ENCODE measurements around the gene RBM33. TPM values are rescaled to one million over a fixed set of nuclear protein-coding genes. Genes with fewer than 3 reads are reported as not detected.

RBM33 gene
- total and polyA plus RNA-seq, 4 experiments from 2014 or later = 17.2 to 167 (median 113) TPM

DNA sequence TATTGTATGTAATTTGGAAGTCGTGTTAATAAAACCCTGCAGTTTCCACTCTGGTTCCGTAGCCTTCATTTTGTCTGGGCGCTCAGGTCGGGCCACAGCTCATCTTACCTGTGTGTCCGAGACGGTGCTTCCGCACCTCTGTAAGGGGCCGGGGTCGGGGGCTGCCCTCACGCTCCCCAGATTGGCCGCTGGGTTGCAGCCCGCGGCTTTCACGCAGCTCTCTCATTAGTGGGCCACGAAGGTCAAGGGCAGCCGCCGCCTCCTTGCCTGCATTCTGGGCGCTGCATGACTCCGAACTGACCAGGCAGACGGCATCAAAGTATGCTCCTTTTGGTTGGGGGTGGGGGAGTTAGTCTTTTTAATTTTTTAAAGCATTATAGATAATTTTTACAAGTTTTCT, 137.0 kb downstream of the RBM33 start:
- ChIA-PET CTCF (ENCODE audit: partially characterized antibody) (no interaction called here), POLR2A (ENCODE audit: partially characterized antibody) (no interaction called here)
- H3K36me3 Mint-ChIP-seq = peaks cover 72% of the 10 kb centered on the region in 2 donors
- peak overlapping the region in 1 of 7 donors; percentile 68 for H3K27ac Mint-ChIP-seq
- H3K27me3 Mint-ChIP-seq = peaks cover 4 to 6% of the 10 kb centered on the region in 2 donors
- H3K4me3 ChIP-seq (ENCODE audit: low read length in 2 of 2) = no peak overlapping the region
- peaks cover 5 to 12% (median 9%) of the 10 kb centered on the region in 4 donors for H3K4me1 Mint-ChIP-seq
- no peaks in the 10 kb centered on the region for H3K27me3 ChIP-seq (ENCODE audit: insufficient read depth, low read length)
- no peak for DNase-seq
- H3K4me1 ChIP-seq (ENCODE audit: insufficient read depth, low read length) = no peaks in the 10 kb centered on the region
- intact Hi-C loops (cut with micrococcal nuclease) = no loop called here
- peaks cover 37% of the 10 kb centered on the region for H3K36me3 ChIP-seq (ENCODE audit: insufficient read depth, low read length)
- H3K4me3 Mint-ChIP-seq = no peak overlapping the region
- H3K27ac ChIP-seq (ENCODE audit: low read depth, low read length) = no peak overlapping the region
- peaks cover 0 to 4% (median 0%) of the 10 kb centered on the region in 8 donors for H3K9me3 Mint-ChIP-seq
- H3K9me3 ChIP-seq (ENCODE audit: control insufficient read depth in 1 of 2, low read length in 2 of 2) = no peaks in the 10 kb centered on the region

DNA sequence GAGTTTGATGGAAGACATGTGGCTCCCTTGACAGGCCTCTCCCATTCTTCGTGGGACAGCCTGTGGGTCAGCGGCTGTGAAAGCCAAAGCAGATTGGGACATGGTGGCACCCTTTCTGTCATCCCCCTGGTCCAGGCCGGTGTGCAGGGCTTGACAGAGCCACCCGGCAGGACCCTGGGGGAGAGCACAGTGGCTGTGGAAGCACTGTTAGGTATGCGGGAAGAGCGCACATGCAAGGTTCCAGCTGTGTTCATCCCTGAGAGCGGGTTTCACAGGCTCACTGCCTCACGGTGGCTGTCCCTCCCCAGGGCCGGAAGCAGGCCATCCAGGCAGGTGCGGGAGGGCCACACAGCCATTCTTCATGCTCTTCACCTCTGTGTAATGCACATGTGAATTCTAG, 138.0 kb downstream of the RBM33 start:
- no peaks in the 10 kb centered on the region for H3K9me3 ChIP-seq (ENCODE audit: control insufficient read depth in 1 of 2, low read length in 2 of 2)
- ChIA-PET CTCF (ENCODE audit: partially characterized antibody) (no interaction called here), POLR2A (ENCODE audit: partially characterized antibody) (no interaction called here)
- Mint-ChIP-seq H3K27me3 (peaks cover 4 to 6% of the 10 kb centered on the region in 2 donors), H3K4me3 (no peak overlapping the region), H3K4me1 (peaks cover 5 to 13% (median 9%) of the 10 kb centered on the region in 4 donors), H3K36me3 (peaks cover 61 to 63% of the 10 kb centered on the region in 2 donors), H3K9me3 (peaks cover 0 to 4% (median 0%) of the 10 kb centered on the region in 8 donors), H3K27ac (peak overlapping the region in 1 of 7 donors; percentile 35)
- no peak overlapping the region for H3K4me3 ChIP-seq (ENCODE audit: low read length in 2 of 2)
- peaks cover 27% of the 10 kb centered on the region for H3K36me3 ChIP-seq (ENCODE audit: insufficient read depth, low read length)
- intact Hi-C loops (cut with micrococcal nuclease) = no loop called here
- no peaks in the 10 kb centered on the region for H3K4me1 ChIP-seq (ENCODE audit: insufficient read depth, low read length)
- no peak overlapping the region for H3K27ac ChIP-seq (ENCODE audit: low read depth, low read length)
- DNase-seq = no peak
- no peaks in the 10 kb centered on the region for H3K27me3 ChIP-seq (ENCODE audit: insufficient read depth, low read length)

DNA sequence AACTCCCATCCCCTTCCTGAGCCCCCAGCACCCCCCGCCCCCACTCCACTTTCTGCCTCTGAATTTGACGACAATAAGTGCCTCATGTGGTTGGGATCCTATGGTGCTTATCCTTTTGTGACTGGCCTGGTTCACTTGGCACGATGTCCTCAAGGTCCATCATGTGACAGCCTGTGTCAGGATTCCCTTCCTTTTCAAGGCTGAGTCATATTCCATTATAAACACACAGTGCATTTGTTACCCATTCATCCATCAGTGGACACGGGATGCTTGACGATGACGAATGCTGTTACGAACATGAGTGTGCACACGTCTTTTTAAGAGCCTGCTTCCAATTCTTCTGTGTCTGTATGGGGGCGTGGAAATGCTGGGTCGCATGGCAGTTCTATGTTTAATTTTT, 141.1 kb downstream of the RBM33 start:
- peaks cover 11% of the 10 kb centered on the region for H3K36me3 ChIP-seq (ENCODE audit: insufficient read depth, low read length)
- no peak overlapping the region for H3K27ac ChIP-seq (ENCODE audit: low read depth, low read length)
- H3K4me1 Mint-ChIP-seq = peaks cover 5 to 13% (median 9%) of the 10 kb centered on the region in 4 donors
- no peaks in the 10 kb centered on the region for H3K4me1 ChIP-seq (ENCODE audit: insufficient read depth, low read length)
- intact Hi-C loops (cut with micrococcal nuclease) = no loop called here
- peaks cover 36 to 40% of the 10 kb centered on the region in 2 donors for H3K36me3 Mint-ChIP-seq
- H3K9me3 ChIP-seq (ENCODE audit: control insufficient read depth in 1 of 2, low read length in 2 of 2) = no peaks in the 10 kb centered on the region
- H3K4me3 Mint-ChIP-seq = no peak overlapping the region
- H3K9me3 Mint-ChIP-seq = no peaks in the 10 kb centered on the region
- ChIA-PET CTCF (ENCODE audit: partially characterized antibody) (interaction anchor here (1.4 kb wide), 1 partner anchor 19 kb away, joined by 4 read pairs; no protein-coding TSS in a partner anchor), POLR2A (ENCODE audit: partially characterized antibody) (no interaction called here)
- peaks cover 4 to 6% of the 10 kb centered on the region in 2 donors for H3K27me3 Mint-ChIP-seq
- no peak overlapping the region for H3K4me3 ChIP-seq (ENCODE audit: low read length in 2 of 2)
- H3K27me3 ChIP-seq (ENCODE audit: insufficient read depth, low read length) = no peaks in the 10 kb centered on the region
- H3K27ac Mint-ChIP-seq = peak overlapping the region in 1 of 7 donors; percentile 66
- DNase-seq = no peak

DNA sequence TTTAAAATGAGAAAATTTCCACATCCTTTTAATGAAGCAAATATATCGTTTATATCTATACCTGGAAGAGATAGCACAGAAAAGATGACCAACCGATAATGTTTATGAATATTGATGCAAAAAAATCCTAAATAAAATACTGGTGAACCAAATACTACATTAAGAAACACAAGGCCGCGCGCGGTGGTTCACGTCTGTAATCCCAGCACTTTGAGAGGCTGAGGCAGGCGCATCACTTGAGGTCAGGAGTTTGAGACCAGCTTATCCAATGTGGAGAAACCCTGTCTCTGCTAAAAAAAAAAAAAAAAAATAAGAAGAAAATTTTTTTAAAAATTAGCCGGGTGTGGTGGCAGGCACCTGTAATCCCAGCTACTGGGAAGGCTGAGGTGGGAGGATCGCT, 142.0 kb downstream of the RBM33 start:
- Mint-ChIP-seq H3K36me3 (peaks cover 26 to 30% of the 10 kb centered on the region in 2 donors), H3K4me1 (peaks cover 5 to 13% (median 8%) of the 10 kb centered on the region in 4 donors), H3K9me3 (no peaks in the 10 kb centered on the region), H3K4me3 (peak overlapping the region in 1 of 8 donors; percentile 6), H3K27ac (peak overlapping the region in 1 of 7 donors; percentile 17), H3K27me3 (peaks cover 4 to 6% of the 10 kb centered on the region in 2 donors)
- Histone ChIP-seq H3K4me1 (ENCODE audit: insufficient read depth, low read length) (no peaks in the 10 kb centered on the region), H3K4me3 (ENCODE audit: low read length in 2 of 2) (no peak overlapping the region), H3K36me3 (ENCODE audit: insufficient read depth, low read length) (peaks cover 9% of the 10 kb centered on the region), H3K9me3 (ENCODE audit: control insufficient read depth in 1 of 2, low read length in 2 of 2) (no peaks in the 10 kb centered on the region), H3K27ac (ENCODE audit: low read depth, low read length) (no peak overlapping the region), H3K27me3 (ENCODE audit: insufficient read depth, low read length) (no peaks in the 10 kb centered on the region)
- ChIA-PET CTCF (ENCODE audit: partially characterized antibody) (no interaction called here), POLR2A (ENCODE audit: partially characterized antibody) (no interaction called here)
- DNase-seq = no peak
- intact Hi-C loops (cut with micrococcal nuclease) = no loop called here

DNA sequence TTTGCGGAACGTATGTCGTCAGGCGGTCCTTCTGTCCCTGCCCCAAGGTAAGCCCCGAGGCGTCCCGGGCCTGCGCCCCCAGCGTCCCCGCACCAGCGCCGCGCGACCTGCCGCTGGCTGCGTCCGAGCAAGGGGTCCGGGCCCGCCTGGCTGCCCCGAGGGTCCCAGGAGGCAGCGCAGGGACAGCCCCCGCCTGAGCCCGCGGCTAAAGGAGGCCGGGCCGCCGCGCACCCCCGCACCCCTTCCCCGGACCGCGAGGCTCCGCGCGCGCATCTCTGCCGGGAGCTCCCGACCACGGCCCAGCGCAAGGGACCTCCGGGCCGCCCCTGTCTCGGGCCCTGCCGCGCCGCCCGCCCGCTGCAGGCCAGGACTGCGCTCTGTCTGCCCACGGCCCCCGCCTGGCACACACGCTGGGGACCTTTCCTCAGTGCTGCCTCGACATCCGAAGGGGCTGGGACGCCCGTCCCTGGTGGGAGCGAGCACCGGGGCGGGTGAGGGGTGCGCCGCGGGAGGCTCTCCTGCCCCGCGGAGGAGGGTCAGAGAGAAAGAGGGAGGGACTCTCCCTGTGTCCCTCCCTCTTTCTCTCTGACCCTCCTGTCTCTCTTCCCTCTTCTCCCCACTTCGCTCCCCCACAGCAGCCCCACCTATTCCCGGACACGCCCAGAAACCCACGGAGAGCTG, 142.8 kb downstream of the RBM33 start:
- no peak overlapping the region for H3K4me3 ChIP-seq (ENCODE audit: low read length in 2 of 2)
- no peaks in the 10 kb centered on the region for H3K27me3 ChIP-seq (ENCODE audit: insufficient read depth, low read length)
- no peaks in the 10 kb centered on the region for H3K4me1 ChIP-seq (ENCODE audit: insufficient read depth, low read length)
- H3K9me3 Mint-ChIP-seq = no peaks in the 10 kb centered on the region
- H3K36me3 Mint-ChIP-seq = peaks cover 18 to 26% of the 10 kb centered on the region in 2 donors
- peak overlapping the region in 1 of 8 donors; percentile 52 for H3K4me3 Mint-ChIP-seq
- no peak for DNase-seq
- peak overlapping the region in 2 of 7 donors; percentile 42 to 51 for H3K27ac Mint-ChIP-seq
- intact Hi-C loops (cut with micrococcal nuclease) = no loop called here
- no peak overlapping the region for H3K27ac ChIP-seq (ENCODE audit: low read depth, low read length)
- peaks cover 8% of the 10 kb centered on the region for H3K36me3 ChIP-seq (ENCODE audit: insufficient read depth, low read length)
- peaks cover 4 to 6% of the 10 kb centered on the region in 2 donors for H3K27me3 Mint-ChIP-seq
- ChIA-PET POLR2A (ENCODE audit: partially characterized antibody) (no interaction called here), CTCF (ENCODE audit: partially characterized antibody) (no interaction called here)
- no peaks in the 10 kb centered on the region for H3K9me3 ChIP-seq (ENCODE audit: control insufficient read depth in 1 of 2, low read length in 2 of 2)
- H3K4me1 Mint-ChIP-seq = peaks cover 5 to 13% (median 8%) of the 10 kb centered on the region in 4 donors

DNA sequence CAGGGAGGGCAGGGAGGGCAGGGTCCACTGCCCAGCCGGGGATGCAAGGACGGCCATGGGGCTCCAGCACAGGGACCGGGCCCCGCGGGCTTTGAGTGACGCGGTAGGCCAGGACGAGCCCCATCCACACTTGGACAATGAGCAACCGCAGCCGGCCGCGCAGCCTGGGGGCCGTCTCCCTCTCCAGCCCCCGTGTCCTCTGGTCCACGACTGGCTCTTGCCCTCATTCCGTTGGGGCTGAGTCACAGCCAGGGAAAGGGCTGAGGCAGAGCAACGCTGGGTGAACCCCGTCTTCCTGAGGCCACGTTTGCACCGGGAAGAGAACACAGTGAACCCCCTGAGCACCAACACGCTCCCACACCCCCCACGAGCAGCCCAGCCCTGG, 144.1 kb downstream of the RBM33 start:
- POLR2A ChIA-PET (ENCODE audit: partially characterized antibody) = no interaction called here
- Mint-ChIP-seq H3K27me3 (peaks cover 4 to 6% of the 10 kb centered on the region in 2 donors), H3K4me1 (peaks cover 5 to 13% (median 8%) of the 10 kb centered on the region in 4 donors), H3K36me3 (peaks cover 11 to 14% of the 10 kb centered on the region in 2 donors), H3K4me3 (no peak overlapping the region), H3K27ac (no peak overlapping the region), H3K9me3 (no peaks in the 10 kb centered on the region)
- no peak overlapping the region for H3K4me3 ChIP-seq (ENCODE audit: low read length in 2 of 2)
- no peak overlapping the region for H3K27ac ChIP-seq (ENCODE audit: low read depth, low read length)
- H3K9me3 ChIP-seq (ENCODE audit: control insufficient read depth in 1 of 2, low read length in 2 of 2) = no peaks in the 10 kb centered on the region
- no peaks in the 10 kb centered on the region for H3K27me3 ChIP-seq (ENCODE audit: insufficient read depth, low read length)
- CTCF ChIA-PET (ENCODE audit: partially characterized antibody) = no interaction called here
- intact Hi-C loops (cut with micrococcal nuclease) = no loop called here
- DNase-seq = no peak
- no peaks in the 10 kb centered on the region for H3K4me1 ChIP-seq (ENCODE audit: insufficient read depth, low read length)
- H3K36me3 ChIP-seq (ENCODE audit: insufficient read depth, low read length) = no peaks in the 10 kb centered on the region

DNA sequence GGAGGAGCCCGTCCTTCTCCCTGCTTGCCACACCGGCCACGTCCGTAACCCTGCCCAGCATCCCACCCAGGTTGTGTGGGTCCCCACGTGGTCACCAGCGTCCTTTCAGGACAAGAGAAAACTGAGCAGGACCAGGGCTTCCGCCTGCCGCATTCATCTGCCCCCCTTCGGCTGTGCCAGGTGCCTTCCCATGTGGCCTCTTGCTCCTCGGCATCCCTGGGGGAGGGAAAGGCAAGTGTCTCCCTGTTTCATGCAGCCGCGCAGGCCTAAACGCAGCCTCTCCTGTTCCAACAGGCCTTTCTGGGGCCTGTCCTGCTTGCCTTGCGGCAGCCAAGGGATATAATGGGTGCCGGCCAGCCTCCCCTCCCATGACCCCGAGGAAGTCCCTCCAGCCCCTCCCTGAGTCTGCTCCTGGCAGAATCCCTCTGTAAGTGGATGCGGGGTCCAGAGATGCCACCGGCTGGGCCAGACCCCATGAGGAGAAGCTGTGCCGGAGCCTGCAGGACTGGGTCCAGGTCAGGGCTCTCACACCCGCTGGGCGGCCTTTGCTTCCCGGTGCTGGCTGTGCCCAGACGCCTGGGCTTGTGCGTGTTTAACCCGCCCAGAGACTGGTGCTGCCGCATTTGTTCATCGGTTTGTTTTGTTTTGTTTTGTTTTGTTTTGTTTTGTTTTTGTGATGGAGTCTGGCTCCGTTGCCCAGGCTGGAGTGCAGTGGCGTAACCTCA, 144.7 kb downstream of the RBM33 start:
- peak overlapping the region in 2 of 7 donors; percentile 57 to 78 for H3K27ac Mint-ChIP-seq
- H3K4me1 ChIP-seq (ENCODE audit: insufficient read depth, low read length) = no peaks in the 10 kb centered on the region
- H3K4me3 Mint-ChIP-seq = no peak overlapping the region
- no peaks in the 10 kb centered on the region for H3K36me3 ChIP-seq (ENCODE audit: insufficient read depth, low read length)
- DNase-seq = no peak
- peaks cover 4 to 6% of the 10 kb centered on the region in 2 donors for H3K27me3 Mint-ChIP-seq
- no peak overlapping the region for H3K27ac ChIP-seq (ENCODE audit: low read depth, low read length)
- no peaks in the 10 kb centered on the region for H3K9me3 ChIP-seq (ENCODE audit: control insufficient read depth in 1 of 2, low read length in 2 of 2)
- no peak overlapping the region for H3K4me3 ChIP-seq (ENCODE audit: low read length in 2 of 2)
- ChIA-PET CTCF (ENCODE audit: partially characterized antibody) (no interaction called here), POLR2A (ENCODE audit: partially characterized antibody) (no interaction called here)
- peaks cover 9% of the 10 kb centered on the region in 2 donors for H3K36me3 Mint-ChIP-seq
- intact Hi-C loops (cut with micrococcal nuclease) = no loop called here
- no peaks in the 10 kb centered on the region for H3K9me3 Mint-ChIP-seq
- H3K27me3 ChIP-seq (ENCODE audit: insufficient read depth, low read length) = no peaks in the 10 kb centered on the region
- H3K4me1 Mint-ChIP-seq = peaks cover 5 to 13% (median 8%) of the 10 kb centered on the region in 4 donors
